GM18870 (cell line): ENCODE measurements around the gene MICAL1.
"Not testable (repeated sequence)": the region's sequence is repeated elsewhere in the genome, so short reads cannot be mapped to it uniquely, and the experiment has no call there.

Source experiments
- ATAC-seq: cut with Tn5 transposase; IDR thresholded peaks from one replicate; pipeline ENCODE4 v1.9.1; 2021; ENCODE audit warnings: moderate library complexity; ENCODE audit not compliant: unreplicated experiment

Gene MICAL1

DNA sequence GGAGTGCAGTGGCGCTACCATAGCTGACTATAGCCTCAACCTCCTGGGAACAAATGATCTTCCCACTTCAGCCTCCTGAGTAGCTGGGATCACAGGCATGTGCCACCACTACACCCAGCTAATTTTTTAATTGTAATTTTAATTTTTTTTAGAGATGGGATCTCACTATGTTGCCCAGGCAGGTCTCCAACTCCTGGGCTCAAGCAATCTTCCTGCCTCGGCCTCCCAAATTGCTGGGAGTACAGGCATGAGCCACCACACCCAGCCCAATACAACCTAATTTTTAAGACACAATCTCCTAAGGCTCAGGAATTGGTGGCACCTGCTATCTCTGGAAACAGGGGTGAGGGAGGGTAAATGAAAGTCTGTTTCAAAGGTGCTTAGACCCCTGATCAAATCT, 21.6 kb upstream of the MICAL1 start:
- ATAC-seq = no peak

DNA sequence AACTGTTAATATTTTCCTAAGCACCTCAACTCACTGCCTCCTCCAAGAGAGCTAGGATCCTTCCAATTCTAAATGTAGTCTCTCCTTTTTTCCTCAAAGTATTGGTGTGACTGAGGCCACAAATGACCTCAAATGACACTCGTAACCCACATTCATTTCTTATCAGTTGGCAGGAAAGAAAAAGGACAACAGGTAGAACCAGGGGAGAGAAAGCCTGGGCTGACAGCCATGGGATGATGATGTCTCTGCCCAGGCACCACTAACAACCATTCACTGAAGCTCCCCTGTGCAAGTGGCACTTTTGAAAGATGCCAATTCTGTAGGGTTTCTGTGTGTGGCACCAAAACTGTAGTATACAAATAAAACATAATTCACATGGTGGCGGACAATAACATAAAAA, 20.1 kb upstream of the MICAL1 start:
- no peak for ATAC-seq

DNA sequence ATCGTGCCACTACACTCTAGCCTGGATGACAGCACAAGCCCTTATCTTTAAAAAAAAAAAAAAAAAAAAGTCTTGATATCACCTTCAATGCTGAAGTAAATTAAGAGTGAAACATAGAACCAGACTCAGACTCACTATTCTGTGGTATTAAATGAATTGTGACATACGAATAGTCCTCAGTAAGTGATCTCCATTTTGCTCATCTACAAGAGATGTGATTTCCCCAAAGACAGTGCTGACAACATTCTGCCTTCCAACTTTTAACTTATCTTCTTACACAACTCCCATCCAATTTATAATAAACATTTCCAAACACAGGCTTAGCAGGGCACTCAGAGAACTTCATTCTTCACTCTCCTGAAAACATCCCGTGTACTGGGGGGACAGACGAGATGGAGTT, 19.4 kb upstream of the MICAL1 start:
- no peak for ATAC-seq

DNA sequence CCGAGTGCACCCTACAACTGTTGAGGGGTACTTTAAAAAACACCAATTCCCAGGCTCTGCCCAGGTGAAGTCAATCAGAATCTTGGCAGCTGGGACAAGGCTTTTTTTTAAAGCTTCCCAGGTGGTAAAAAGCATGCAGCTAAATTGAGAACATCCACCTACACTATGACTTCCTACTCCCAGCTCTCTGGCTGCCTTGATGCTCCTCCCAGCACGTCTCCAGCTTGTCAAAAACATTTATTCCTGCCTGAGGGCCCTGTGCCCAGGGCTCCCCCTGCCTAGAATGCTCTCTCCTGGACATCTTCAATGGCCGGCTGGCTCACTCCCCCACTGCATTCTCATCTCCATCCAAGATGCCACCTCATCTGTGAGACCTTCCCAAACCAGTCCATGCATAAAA, 17.5 kb upstream of the MICAL1 start:
- ATAC-seq = no peak

DNA sequence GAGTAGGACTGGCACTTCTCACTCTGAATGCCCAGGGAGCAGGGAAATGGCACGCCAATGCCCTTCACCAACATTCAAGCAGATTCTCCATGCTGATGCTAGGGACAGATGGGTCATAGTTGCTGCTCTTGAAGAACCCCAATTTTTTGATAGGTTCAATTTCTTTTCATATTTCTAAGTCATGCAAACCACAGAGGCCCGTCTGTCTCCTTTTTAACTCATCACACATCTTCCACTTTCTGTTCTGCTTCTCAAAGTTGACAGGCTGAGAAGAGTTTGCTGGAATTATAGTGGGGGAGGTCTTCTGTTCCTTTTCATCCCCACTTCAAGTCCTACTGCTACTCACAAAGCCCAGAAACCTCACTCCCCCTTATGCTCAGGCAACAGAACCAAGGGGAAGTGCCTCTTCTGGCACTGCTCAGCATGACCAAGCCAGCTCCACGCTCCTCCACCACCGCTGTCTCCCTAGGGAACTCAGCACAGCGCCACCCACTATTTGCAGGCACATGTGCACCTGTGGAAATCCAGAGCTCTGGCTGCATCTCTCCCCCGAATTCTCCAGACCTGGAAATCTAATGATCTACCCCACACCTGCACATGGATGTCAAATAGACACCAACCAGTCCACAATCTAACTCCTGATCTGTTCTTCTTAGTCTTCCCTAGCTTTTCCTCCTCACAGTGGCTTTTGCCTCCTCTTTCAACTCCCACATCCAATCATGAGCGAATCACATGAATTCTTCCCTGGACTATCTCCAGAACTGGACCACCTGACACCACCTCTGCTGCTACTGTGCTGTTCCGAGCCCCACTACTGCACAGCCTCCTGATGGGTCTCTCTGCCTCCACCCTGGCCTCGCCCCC, 16.8 kb upstream of the MICAL1 start:
- ATAC-seq = no peak

DNA sequence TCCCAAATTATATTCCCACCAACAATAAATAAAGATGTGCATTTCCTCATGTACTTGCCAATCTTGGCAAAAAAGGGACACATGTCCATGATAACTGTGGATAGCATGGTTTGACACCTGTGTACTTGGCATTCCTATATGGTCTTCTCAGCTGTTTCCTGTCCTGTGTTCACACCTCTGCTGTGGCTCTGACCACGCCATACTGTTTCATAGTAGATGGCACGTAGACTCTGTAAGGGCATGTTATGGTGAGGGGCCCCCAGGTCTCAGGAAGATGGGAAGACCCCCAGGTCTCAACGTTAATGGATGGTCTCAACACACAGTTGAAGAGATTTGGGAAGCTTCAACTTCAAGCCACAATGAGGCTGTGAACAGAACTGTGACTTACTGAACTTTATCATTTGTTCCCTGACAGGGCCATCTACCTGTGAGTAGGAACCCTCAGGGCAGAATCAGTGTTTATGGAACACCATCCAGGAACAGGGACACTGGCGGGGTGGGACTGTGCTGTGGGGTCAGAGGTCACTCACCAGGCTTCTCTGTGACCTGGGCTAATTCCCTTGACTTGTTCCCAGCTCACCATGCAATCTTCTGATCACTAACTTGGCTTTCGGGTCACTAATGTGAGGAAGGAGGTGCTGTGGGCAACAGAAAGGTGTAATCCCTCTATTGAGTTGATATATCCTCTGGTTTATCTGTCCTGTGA, 15.7 kb upstream of the MICAL1 start:
- ATAC-seq = no peak

DNA sequence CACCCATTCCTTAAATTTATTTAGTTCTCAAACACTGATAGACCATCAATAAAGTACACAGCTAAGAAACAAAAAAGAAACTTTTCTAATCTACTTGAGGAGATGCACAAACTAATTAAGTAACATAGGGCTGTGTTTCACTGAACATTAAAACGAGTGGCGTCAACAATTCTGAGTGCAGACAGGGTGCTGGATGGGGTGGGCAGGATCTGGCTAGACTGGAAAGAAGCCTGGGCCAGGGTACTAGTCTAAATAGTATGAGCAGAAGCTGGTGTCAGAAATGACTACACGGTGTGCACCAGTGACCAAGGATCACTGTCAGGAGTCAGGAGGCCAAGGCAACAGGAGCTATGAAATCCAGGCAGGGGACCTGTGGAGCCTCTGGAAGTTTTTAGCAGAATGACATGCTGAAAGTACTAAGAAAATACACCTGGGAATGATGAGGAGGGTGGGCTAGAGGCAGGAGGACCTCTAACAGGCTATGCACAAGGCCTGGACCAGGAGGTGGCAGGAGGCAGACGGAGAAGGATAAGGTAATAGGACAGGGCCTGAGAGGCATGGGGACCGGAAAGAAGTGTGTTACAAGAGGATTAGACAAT, 14.1 kb upstream of the MICAL1 start:
- ATAC-seq = no peak

DNA sequence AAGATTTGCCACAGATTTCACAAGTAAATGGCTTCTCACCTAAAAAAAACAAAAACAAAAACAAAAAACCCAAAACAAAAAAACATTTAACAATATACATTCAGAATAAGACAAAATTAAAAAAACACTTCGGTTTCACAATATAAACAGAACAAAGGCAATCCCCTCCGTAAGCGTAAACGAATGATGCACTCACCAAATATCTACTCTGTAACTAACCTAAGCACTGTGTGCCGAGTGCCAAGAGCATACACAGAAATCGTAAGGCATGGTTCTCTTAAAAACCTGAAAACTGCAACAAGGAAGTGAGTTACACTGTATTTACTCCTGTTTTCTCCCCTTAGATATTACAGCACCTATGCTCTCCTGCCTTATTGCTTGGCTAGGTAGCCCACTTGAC, 12.1 kb upstream of the MICAL1 start:
- ATAC-seq = no peak

DNA sequence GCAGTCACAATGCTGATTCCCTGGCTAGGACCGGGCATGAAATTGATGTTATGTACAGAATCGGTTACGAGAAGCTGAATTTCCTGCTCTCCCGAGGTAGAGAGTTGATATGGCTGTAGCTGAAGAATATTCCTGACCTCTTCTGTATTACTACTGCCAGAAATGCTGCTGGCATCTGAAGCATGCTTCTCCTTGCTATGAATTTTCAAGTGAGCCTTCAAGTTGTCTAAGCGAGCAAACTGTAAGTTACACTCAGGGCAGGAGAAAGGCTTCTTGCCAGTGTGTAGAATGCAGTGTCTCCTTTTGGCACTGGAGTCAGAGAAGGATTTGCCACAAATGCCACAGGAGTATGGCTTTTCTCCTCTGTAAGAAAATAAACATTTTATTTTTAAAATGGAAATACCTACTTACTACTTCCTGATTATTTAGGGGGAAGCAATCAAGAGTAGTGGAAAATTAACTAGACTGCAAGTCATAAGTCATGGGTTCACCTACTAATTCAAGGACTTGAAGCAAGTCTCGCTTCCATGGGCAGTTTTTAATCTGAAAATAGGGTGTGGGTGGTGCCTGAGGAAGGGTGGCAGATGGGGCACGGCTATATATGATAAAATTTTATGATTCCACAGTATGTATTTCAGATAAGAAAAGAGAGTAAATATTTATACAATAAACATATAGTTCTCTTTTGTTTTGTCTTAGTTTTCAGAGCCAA, 10.8 kb upstream of the MICAL1 start:
- no peak for ATAC-seq

DNA sequence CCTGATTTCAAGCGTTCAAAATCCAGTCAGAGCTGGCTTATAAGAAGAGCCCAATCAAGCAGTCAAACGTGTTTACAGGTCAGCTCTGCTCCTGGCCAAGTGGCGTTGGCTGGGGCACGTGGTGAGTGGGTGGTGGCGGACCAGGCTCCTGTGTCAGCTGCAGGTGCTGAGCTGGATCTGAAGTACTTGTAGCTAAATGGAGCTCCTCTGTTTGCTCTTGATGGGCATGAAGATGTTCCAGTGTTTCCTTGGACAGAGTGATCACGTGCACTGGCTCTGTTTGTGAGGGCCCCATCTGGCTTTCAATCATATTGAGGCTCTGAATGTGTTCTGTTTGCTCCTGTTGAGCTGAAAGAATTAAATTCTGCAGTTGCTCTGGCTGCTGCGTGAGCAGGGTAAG, 10.2 kb upstream of the MICAL1 start:
- no peak for ATAC-seq

DNA sequence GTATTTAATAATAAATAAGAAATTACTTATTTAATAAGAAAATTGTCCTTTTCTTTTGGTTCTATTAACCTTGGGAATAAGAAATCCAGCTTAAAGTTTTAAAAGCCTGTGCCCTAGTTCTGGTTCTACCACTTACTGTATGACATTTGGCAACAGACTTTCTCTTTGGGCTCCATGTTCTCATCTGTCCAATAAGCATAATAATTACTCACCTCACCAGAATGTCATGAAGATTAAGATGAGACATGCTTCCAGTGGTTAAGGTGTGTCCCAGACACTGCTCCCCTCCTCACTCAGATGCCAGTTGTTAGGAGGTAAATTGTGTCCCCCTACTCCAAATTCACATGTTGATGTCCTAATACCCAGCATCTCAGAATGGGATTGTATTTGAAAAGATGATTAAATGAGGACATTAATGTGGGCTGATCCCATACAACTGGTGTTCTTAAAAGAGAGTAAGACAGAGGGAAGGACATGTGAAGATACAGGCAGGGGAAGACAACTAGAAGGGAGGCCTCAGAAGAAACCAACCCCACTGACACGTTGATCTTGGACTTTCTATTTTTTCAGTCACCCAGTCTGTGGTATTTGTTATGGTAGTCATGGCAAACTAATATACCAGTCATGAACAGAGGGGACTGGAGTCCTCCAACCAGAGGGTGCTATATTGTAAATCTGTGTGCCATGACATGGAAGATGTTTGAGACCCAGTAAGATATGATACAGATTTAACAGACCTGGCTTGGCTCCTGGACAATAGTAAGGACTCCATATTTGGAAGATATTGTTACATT, 6.4 kb upstream of the MICAL1 start:
- ATAC-seq = no peak

DNA sequence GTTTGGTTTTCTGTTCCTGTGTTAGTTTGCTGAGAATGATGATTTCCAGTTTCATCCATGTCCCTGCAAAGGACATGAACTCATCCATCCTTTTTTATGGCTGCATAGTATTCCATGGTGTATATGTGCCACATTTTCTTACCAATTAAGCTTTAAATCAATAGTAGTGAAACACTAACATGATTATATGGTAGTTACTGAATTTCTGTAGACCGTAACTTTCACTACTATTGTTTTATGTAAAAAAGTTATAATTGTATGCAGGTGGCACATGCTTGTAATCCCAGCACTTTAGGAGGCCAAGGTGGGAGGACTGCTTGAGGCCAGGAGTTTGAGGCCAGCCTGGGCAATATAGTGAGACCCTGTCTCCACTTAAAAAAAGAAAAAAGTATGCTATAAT, 5.6 kb upstream of the MICAL1 start:
- ATAC-seq = not testable (repeated sequence)

DNA sequence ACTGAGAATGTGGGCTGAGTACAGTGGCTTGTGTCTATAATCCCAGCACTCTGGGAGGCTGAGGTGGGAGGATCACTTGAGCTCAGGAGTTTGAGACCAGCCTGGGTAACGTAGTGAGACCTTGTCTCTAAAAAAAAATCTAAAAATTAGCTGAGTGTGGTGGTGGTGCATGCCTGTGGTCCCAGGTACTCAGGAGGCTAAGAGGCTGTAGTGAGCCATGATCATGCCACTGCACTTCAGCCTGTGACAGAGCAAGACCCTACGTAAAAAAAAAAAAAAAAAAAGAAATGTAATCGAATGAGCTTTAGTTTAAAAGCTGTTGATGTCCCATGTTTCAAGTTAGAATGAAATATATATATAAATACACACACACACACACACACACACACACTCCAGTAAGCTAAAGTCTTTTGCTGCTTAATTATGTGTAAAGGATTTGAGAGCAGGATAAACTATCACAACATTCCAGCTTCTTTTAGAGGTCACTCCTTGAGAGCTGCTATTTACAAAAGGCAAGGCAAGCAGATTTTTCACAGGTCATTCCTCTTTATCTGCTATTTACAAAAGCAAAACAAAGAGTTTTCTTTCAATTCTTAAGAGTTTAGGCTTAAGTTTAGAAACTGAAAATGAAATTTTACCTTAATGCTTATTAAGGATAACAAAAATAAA, 4.7 kb upstream of the MICAL1 start:
- no peak for ATAC-seq

DNA sequence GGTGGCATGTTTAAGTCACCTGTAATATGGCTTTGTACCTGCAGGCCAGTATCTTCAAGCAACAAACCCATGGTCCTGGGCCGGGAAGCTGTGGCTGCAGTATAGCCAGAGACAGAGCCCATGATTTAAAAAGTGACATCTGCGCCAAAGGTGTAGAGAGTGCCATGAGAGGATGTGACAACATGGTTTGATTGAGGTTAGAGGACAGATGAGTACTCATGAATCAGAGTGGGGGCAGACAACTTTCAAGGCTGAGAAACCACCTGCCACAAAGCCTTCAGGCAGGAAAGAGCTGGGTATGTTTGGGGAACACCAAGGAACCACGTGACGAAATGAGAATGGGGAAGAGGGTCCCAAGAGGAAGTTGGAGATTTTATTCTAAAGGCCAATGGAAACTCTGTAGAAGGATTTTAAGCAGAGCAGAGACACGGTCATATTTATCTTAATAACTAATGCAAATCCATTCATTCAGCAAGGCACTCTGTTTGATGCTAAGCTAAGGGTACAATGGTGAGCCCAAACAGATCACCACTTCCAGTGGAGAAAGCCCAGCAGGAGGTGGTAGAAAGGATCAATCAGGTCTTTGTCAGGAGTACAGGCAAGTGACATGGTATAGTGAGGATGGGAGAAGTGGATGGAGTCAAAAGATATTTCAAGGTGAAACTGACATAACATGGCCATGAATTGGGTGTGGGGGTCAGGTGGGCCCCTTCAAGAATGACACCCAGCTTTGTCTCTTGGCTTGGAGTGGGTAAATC, 3.4 kb upstream of the MICAL1 start:
- peak; percentile 28 for ATAC-seq

DNA sequence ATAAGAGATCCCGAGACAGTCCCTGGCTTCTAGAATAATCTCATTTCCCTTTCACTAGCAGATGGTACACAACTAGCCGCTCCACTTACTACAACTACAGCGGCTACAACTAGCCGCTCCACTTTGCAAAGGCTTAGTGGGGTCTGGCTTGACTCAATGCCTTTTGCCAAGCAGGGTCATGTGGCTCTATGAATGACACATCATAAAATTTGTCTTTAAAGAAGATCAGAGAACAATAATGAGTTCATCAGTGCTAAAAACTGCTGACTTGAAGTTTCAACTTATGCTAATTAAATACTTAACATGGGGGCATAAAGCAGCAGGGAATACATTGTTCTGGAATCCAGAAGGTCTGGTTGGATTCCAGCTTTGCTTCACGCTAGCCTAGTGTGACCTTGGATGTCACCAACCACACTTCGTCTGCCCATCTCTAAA, 2.0 kb upstream of the MICAL1 start:
- no peak for ATAC-seq

DNA sequence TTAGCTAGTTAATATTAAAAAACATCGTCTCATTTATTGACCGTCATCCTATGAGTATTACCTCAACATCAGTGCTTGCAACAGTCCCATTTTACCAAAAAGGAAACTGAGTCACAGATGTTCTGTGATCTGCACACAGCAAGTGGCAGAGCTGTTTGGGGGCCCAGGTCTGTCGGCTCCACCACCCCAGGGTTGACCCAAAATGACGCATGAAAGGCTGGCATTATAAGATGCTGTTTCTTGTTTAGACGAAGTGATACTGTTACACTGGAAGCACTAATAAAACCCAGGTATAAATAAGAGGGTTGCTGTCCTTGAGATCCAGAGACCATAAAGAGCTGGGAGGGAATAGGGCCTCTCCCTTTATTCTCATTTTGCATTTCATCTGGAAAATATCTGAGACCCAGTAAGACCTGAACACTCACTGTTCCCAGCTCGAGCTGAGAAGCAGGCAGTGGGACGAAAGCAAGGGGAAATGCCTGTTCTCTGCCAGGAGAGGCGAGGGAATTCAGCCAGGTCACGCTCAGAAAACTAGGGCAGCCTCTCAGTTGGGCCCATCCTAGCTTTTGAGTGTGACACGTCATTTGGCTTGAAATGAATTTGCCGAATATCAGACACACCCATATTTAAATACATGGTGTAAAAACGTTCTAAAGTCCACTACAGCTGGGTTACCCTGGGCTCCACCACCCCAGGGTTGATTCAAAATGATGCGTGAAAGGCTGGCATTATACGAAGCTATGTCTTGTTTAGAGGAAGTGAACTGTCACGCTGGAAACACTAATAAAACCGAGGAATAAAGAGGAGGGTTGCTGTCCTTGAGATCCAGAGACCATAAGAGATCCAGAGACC, 1.4 kb upstream of the MICAL1 start:
- ATAC-seq = no peak

DNA sequence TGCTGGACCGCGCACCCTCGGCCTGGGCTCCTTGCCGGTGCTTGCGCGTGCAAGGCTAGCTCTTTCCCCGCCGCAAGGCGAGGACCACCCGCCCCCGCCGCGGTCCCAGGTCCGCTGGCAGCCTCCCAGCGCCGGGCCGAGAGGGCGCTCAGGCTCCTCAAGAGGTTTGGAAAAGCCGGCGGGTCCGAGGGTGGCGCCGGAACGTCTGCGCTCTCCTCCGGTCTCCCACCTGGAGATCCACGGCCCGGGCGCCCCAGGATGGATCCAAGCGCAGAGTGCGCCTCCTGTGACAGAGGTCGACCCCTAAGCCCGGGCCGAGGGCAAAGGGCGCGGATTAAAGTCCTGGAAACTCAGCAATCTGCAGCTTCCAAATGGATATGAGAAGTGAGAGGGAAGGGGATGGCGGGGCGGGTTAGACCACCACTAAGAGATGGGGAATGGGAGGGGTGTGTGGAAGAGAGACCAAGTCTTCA, 575 bp upstream of the MICAL1 start:
- ATAC-seq = no peak
